ENCODE results near the gene FAM20A.

Gene FAM20A

GRCh38 chr17:68608515-68609130, 7.5 kb upstream of the FAM20A start:
- DNase-seq (ENCODE audit: low read depth), result no peak

DNA sequence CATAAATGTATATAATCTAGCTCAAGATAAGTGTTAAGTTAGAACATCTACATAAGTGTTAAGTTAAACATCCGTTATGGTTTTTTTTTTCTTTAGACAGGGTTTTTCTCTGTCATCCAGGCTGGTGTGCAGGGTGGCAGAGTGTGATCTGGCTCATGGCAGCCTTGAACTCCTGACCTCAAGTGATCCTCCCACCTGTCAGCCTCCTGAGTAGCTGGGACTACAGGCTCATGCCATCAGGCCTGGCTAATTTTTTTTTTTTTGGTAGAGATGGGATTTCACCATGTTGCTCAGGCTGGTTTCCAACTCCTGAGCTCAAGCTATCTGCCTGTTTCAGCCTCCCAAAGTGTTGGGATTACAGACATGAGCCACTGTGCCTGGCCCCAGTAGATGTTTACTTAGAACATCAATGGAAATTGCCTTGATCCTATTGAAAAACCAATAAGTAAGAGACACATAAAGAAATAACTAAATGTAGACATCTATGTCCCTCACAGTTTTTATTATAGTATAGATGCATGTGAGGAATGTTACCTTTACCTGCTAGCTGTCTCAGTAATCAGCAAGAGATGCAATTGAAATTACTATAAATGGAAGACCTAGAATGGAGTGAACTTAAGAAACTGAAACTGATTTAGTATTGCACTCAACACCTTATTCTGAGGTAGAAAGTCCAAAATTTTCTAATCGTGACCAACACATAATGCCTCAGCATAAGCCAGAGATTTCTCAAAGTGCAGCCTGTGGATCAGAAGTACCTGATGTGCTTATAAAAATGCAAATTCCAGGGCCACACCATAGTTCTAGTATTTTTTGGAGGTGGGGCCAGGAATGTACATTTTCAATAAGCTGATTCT, 5.5 kb upstream of the FAM20A start:
- DNase-seq (ENCODE audit: low read depth), result no peak

GRCh38 chr17:68605914-68606313, 4.7 kb upstream of the FAM20A start:
- no peak for DNase-seq (ENCODE audit: low read depth)

- no peak for DNase-seq (ENCODE audit: low read depth)
These were observed 2.5 kb upstream of the FAM20A start for GRCh38 chr17:68603656-68604055.

DNA sequence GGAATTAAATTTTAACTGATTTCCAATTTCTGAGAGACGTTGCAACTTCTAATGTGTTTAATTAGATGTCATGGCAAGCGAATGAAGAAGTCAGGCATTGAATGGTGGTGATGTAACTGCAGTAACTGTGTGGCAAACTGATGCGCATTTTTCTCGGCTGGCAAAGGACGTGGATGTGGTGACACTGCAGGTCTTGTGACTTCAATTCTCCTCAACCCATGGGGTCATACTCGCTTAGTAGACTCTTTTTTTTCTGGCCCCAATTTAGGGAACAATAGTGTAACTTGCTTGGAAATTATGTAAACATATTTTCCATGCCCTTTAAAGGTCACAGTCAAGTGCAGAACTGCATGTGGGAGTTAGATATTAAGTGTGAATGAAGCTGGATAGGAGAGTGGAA, 1.9 kb upstream of the FAM20A start:
- peak; percentile 72 for DNase-seq (ENCODE audit: low read depth)

GRCh38 chr17:68602289-68602688, 1.1 kb upstream of the FAM20A start:
- no peak for DNase-seq (ENCODE audit: low read depth)

GRCh38 chr17:68601565-68602288, 560 bp upstream of the FAM20A start:
- DNase-seq (ENCODE audit: low read depth), result no peak

GRCh38 chr17:68600067-68600930, 868 bp downstream of the FAM20A start:
- DNase-seq (ENCODE audit: low read depth), result no peak

GRCh38 chr17:68599552-68600066, 1.6 kb downstream of the FAM20A start:
- DNase-seq (ENCODE audit: low read depth), result no peak

GRCh38 chr17:68599091-68599490, 2.1 kb downstream of the FAM20A start:
- DNase-seq (ENCODE audit: low read depth), result no peak

DNA sequence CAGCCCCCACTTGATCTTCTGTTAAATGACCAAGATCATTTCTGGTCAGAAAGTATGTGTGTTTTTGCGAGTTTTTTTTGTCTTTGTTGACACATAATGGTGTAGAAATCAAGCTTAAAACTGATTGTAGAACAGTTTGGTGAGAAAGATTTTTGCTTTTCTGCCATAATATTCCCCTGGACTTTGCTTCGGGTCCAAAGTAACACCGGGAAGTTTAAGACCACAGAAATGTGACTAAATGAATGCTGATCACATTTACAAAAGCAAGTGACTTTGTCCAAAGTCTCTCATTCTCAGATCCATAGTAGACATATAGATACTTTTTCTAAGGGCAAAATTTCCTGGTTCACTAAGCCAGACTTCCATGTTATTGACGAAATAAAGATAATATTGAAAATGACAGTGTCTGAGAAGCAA, 2.6 kb downstream of the FAM20A start:
- DNase-seq (ENCODE audit: low read depth), result no peak

DNA sequence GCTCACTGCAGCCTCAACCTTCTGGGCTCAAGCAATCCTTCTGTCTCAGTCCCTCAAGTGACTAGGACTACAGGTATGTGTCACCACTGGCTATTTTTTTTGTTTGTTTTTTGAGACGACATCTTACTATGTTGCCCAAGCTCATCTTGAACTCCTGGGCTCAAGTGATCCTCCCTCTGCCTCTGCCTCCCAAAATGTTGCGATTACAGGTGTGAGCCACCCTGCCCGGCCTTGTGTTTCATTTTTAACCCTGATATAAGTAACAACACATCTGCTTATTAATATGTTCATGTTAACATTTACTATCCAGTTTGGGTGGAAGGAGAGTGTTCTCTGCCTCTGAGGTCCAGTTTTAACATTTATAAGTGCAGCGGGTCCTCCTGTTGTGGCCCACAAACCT, 3.1 kb downstream of the FAM20A start:
- DNase-seq (ENCODE audit: low read depth), result no peak

DNA sequence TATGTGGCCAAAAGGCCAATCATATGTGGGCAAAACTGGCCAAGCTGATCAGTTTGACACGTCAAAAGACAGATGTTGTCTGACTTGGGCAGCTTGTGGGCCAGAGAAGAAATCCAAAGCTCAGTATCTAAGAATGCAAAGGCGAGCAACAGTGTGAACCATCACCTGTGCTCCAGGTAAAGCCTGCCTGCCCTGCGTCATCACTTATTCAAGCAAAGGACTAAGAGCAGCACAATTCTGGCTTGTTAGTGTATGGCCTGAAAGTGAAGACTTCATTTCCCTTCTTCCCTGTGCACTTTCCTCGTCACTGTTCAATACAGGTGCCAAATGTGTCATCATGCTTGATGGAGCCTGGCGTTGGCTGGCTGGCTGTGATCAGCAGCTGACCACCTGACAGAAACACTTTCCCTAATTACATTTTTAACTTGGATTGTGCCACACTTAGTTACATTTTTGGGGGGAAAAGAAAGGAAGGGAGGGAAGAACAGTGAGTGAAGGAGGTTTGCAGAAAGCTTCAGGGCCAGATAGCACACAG, 4.7 kb downstream of the FAM20A start:
- DNase-seq (ENCODE audit: low read depth), result no peak

GRCh38 chr17:68595986-68596385, 5.2 kb downstream of the FAM20A start:
- DNase-seq (ENCODE audit: low read depth), result no peak

DNA sequence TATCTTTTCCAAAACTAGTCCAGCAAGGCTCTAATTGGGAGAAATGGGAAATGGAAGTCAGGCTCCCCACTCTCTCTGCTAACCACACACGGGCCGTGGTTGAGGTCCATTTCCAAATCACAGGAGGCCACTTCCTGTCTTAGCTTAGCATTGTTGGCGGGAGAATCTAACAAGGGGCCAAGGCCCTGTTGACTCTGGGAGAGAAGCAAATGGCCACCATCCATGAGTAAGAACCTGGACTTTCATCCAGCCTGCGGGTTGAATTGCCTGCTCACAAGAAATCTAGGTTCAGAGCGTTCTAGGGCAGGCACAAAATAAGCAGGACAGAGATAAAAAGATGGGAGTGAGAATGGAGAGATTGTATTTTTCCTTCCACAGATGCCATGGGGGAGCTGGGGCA, 5.7 kb downstream of the FAM20A start:
- DNase-seq (ENCODE audit: low read depth), result no peak

DNA sequence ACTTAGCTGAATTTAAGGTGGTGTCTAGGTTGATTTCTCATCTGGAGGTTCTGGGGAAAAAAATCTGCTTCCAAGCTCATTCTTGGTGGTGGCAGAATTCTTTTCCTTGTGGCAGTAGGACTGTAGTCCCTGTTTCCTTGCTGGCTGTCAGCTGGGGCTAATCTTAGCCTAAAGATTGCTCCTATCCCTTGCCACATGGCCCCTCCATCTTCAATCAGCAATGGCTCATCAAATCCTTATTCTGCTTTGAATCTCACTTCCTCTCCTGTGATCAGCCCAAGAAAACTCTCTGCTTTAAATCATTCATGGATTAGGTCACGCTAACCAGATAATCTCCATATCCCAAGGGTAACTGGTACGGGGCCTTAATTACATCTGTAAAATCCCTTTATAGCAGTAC, 6.6 kb downstream of the FAM20A start:
- no peak for DNase-seq (ENCODE audit: low read depth)

DNA sequence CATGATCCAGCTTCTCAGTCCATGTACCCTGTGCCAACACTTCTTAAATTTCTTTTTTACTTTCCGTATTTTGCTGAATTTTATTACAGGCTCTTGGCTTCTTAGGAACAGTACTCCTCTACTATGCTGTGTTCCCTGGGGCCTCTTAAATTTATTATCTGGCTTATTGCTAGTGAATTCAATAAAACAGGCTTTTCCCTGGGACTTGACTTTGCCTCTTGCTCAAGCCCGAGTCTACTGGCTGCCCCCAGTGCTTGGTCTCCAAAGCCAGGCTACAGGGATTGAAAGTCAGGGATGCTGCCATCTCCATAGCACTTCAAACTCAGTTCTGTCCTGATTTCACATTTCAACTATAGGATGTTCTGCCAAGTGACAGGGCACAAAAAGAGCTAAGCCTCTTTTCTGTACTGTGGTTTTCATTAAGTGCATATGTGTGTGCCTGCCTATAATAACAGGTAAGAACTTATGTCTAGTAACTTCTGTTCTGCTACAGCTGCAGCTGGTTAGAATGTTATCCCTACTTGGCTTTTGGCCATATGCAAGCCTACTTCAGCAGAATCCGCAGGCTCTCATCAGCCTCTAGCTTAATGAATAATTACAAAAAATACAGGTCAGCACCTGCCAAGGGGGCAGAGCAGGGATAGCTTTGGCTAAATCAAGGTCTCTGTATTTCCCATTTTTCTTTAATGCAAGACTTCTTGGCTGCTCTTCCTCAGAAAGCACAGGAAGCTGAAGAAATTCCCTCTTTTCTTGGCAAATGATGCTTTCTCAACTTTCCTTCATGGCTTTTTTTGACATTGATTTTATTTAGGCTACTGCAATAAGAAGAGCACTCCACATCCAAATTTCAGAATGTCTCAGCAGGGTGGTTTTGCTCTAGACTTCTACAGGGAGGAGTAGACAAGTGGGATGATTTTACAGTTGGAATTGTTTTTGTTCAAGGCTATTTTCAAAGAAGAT, 8.2 kb downstream of the FAM20A start:
- peak; percentile 67 for DNase-seq (ENCODE audit: low read depth)

DNA sequence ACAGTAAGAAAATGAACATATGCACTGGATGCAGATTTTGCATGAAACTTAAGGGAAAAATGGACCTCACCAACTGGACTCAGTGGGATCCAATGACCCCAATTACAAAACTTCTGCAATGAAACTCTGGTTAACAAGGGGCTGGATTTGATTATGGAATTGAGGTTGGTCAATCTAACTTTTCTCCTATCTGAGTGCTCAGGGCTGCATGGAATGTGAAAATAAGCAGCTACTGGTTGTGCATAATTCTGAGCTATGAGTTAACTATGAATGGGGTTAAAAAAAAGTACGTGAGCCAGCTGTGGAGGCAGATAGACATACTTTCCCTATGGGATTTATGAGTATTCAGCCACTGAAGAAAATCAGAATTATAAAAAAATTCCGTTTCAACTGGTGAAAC, 9.2 kb downstream of the FAM20A start:
- peak; percentile 64 for DNase-seq (ENCODE audit: low read depth)

GRCh38 chr17:68591583-68591982, 9.6 kb downstream of the FAM20A start:
- no peak for DNase-seq (ENCODE audit: low read depth)

GRCh38 chr17:68589086-68589485, 12.1 kb downstream of the FAM20A start:
- no peak for DNase-seq (ENCODE audit: low read depth)
